ENCODE measurements around the gene IKZF1.

IKZF1 gene

GRCh38 chr7:50285269-50285668 lies 19.2 kb upstream of the IKZF1 start:
- ATAC-seq (ENCODE audit: low read depth), result no peak

GRCh38 chr7:50287129-50287528 lies 17.4 kb upstream of the IKZF1 start:
- no peak for ATAC-seq (ENCODE audit: low read depth)
- TF ChIP-seq CTCF (IDR thresholded peaks at IDR 0.05; ENCODE audit: poor library complexity, severe bottlenecking), result no peak
- Histone ChIP-seq H3K27me3 (ENCODE audit: insufficient read depth, poor library complexity, severe bottlenecking) (peaks cover 22% of the 10 kb centered on the region), H3K4me1 (ENCODE audit: insufficient read depth, poor library complexity, severe bottlenecking) (no peaks in the 10 kb centered on the region), H3K9me3 (ENCODE audit: severe bottlenecking) (no peaks in the 10 kb centered on the region), H3K36me3 (ENCODE audit: low read depth) (no peaks in the 10 kb centered on the region), H3K27ac (ENCODE audit: poor library complexity, severe bottlenecking) (no peak overlapping the region), H3K4me3 (ENCODE audit: severe bottlenecking) (no peak overlapping the region)
- no peak for DNase-seq (ENCODE audit: low spot score)

More at GRCh38 chr7:50285269-50285668, 19.2 kb upstream of the IKZF1 start:
- H3K4me1 ChIP-seq (ENCODE audit: insufficient read depth, poor library complexity, severe bottlenecking), result no peaks in the 10 kb centered on the region
- peaks cover 20% of the 10 kb centered on the region for H3K27me3 ChIP-seq (ENCODE audit: insufficient read depth, poor library complexity, severe bottlenecking)
- no peaks in the 10 kb centered on the region for H3K36me3 ChIP-seq (ENCODE audit: low read depth)
- DNase-seq (ENCODE audit: low spot score), result no peak
- no peak for TF ChIP-seq CTCF (IDR thresholded peaks at IDR 0.05; ENCODE audit: poor library complexity, severe bottlenecking)
- H3K4me3 ChIP-seq (ENCODE audit: severe bottlenecking), result no peak overlapping the region
- no peaks in the 10 kb centered on the region for H3K9me3 ChIP-seq (ENCODE audit: severe bottlenecking)
- no peak overlapping the region for H3K27ac ChIP-seq (ENCODE audit: poor library complexity, severe bottlenecking)

- H3K4me3 ChIP-seq (ENCODE audit: severe bottlenecking), result no peak overlapping the region
- H3K4me1 ChIP-seq (ENCODE audit: insufficient read depth, poor library complexity, severe bottlenecking), result no peaks in the 10 kb centered on the region
- no peaks in the 10 kb centered on the region for H3K36me3 ChIP-seq (ENCODE audit: low read depth)
- no peaks in the 10 kb centered on the region for H3K9me3 ChIP-seq (ENCODE audit: severe bottlenecking)
- no peak for DNase-seq (ENCODE audit: low spot score)
- no peak for TF ChIP-seq CTCF (IDR thresholded peaks at IDR 0.05; ENCODE audit: poor library complexity, severe bottlenecking)
- ATAC-seq (ENCODE audit: low read depth), result no peak
- peaks cover 48% of the 10 kb centered on the region for H3K27me3 ChIP-seq (ENCODE audit: insufficient read depth, poor library complexity, severe bottlenecking)
- no peak overlapping the region for H3K27ac ChIP-seq (ENCODE audit: poor library complexity, severe bottlenecking)
Measured at GRCh38 chr7:50292165-50292757, 12.3 kb upstream of the IKZF1 start.

- H3K27me3 ChIP-seq (ENCODE audit: insufficient read depth, poor library complexity, severe bottlenecking), result peaks cover 44% of the 10 kb centered on the region
- H3K4me3 ChIP-seq (ENCODE audit: severe bottlenecking), result no peak overlapping the region
- H3K4me1 ChIP-seq (ENCODE audit: insufficient read depth, poor library complexity, severe bottlenecking), result no peaks in the 10 kb centered on the region
- no peak for ATAC-seq (ENCODE audit: low read depth)
- H3K9me3 ChIP-seq (ENCODE audit: severe bottlenecking), result no peaks in the 10 kb centered on the region
- no peaks in the 10 kb centered on the region for H3K36me3 ChIP-seq (ENCODE audit: low read depth)
- TF ChIP-seq CTCF (IDR thresholded peaks at IDR 0.05; ENCODE audit: poor library complexity, severe bottlenecking), result no peak
- DNase-seq (ENCODE audit: low spot score), result no peak
- no peak overlapping the region for H3K27ac ChIP-seq (ENCODE audit: poor library complexity, severe bottlenecking)
Measured at GRCh38 chr7:50292763-50293162, 11.8 kb upstream of the IKZF1 start.

GRCh38 chr7:50293509-50294179 lies 10.9 kb upstream of the IKZF1 start:
- Histone ChIP-seq H3K4me1 (ENCODE audit: insufficient read depth, poor library complexity, severe bottlenecking) (no peaks in the 10 kb centered on the region), H3K9me3 (ENCODE audit: severe bottlenecking) (no peaks in the 10 kb centered on the region), H3K4me3 (ENCODE audit: severe bottlenecking) (no peak overlapping the region), H3K27me3 (ENCODE audit: insufficient read depth, poor library complexity, severe bottlenecking) (peaks cover 38% of the 10 kb centered on the region), H3K27ac (ENCODE audit: poor library complexity, severe bottlenecking) (no peak overlapping the region), H3K36me3 (ENCODE audit: low read depth) (no peaks in the 10 kb centered on the region)
- ATAC-seq (ENCODE audit: low read depth), result no peak
- no peak for TF ChIP-seq CTCF (IDR thresholded peaks at IDR 0.05; ENCODE audit: poor library complexity, severe bottlenecking)
- no peak for DNase-seq (ENCODE audit: low spot score)
